ENCODE measurements around the gene GRIP1. TPM values are rescaled to one million over a fixed set of nuclear protein-coding genes. Genes with fewer than 3 reads are reported as not detected.
"Not testable (repeated sequence)": the region's sequence is repeated elsewhere in the genome, so short reads cannot be mapped to it uniquely, and the experiment has no call there.

The GRIP1 gene
- polyA plus RNA-seq, 4 donors: 0.54 to 5.9 (median 0.81) TPM

GRCh38 chr12:66320996-66321395, 357.9 kb downstream of the GRIP1 start:
- Histone ChIP-seq H3K4me1 (ENCODE audit: control insufficient read depth in 3 of 3, insufficient read depth in 2 of 3, low read depth in 1 of 3, low read length in 2 of 3) (no peaks in the 10 kb centered on the region), H3K27me3 (ENCODE audit: control insufficient read depth in 3 of 3, insufficient read depth in 3 of 3, low read length in 3 of 3) (no peaks in the 10 kb centered on the region), H3K27ac (ENCODE audit: low read depth in 1 of 3, low read length in 2 of 3) (no peak overlapping the region), H3K9me3 (ENCODE audit: control insufficient read depth in 2 of 2, insufficient read depth in 1 of 2, low read depth in 1 of 2, low read length in 1 of 2) (no peaks in the 10 kb centered on the region), H3K4me3 (ENCODE audit: low read depth in 1 of 3, low read length in 3 of 3) (no peak overlapping the region), H3K36me3 (ENCODE audit: control insufficient read depth in 3 of 3, insufficient read depth in 2 of 3, low read depth in 1 of 3, low read length in 3 of 3) (peaks cover 0 to 4% (median 2%) of the 10 kb centered on the region in 3 donors)
- no peak for FAIRE-seq
- WGBS, 3 donors: 94 to 100% (median 96%) methylated on average over 3 of the region's 3 CpGs
- DNase-seq: no peak

DNA sequence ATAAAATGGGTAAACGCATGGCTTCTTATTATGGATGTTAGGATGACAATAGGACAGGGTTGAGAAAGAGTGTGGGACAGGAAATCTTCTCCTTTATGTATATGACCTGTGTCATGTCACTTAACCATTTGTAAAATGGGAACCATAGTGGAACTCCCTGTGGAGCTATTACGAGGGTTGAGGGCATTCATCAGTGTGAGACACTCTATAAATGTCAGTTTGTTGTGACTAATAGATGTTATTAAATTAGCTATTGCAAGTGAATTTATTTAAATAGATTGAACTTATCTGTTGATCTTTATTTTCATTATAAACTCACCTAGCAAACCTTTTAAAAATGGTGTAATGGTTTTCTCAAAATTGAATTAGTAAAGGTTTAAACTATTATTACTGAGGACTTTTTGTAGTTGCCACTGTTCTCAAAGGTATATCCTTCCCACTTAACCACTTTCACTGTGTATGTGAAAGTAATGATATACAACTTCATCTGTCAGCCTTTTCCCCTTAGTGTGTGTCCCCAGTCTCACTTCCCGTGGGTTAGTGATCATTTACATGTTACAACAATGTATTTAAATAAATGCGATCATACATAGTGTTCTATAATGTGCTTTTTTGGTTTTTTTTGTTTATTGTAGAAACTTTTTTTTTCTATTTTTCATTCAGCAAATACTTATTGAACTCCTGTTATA, 359.5 kb downstream of the GRIP1 start:
- DNase-seq: no peak
- no peak for FAIRE-seq
- peaks cover 0 to 4% (median 0%) of the 10 kb centered on the region in 3 donors for H3K36me3 ChIP-seq (ENCODE audit: control insufficient read depth in 3 of 3, insufficient read depth in 2 of 3, low read depth in 1 of 3, low read length in 3 of 3)

DNA sequence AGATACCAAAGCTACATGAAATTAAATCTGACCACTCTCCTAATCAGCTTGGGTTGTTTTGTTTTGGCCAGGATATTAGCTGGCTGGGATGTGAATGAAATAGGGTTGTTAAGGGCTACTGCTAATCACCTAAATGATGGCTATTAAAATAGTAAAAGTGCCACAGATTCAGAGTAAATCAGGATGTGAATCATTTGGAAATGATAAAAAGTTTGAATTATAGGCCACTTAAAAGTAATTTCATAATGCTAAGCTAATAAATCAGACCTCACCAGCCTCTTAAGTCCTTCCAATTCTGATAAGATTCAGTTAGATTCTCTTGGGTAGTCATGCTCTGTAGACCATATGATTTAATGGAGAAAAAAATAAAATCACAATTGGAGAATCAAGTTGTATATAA, 364.6 kb downstream of the GRIP1 start:
- H3K27ac ChIP-seq (ENCODE audit: low read depth in 1 of 3, low read length in 2 of 3): no peak overlapping the region
- no peak overlapping the region for H3K4me3 ChIP-seq (ENCODE audit: low read depth in 1 of 3, low read length in 3 of 3)
- no peaks in the 10 kb centered on the region for H3K9me3 ChIP-seq (ENCODE audit: control insufficient read depth in 2 of 2, insufficient read depth in 1 of 2, low read depth in 1 of 2, low read length in 1 of 2)
- FAIRE-seq (no peak), DNase-seq (no peak)
- peaks cover 0 to 11% (median 3%) of the 10 kb centered on the region in 3 donors for H3K36me3 ChIP-seq (ENCODE audit: control insufficient read depth in 3 of 3, insufficient read depth in 2 of 3, low read depth in 1 of 3, low read length in 3 of 3)
- H3K27me3 ChIP-seq (ENCODE audit: control insufficient read depth in 3 of 3, insufficient read depth in 3 of 3, low read length in 3 of 3): no peaks in the 10 kb centered on the region
- peaks cover 0 to 2% (median 0%) of the 10 kb centered on the region in 3 donors for H3K4me1 ChIP-seq (ENCODE audit: control insufficient read depth in 3 of 3, insufficient read depth in 2 of 3, low read depth in 1 of 3, low read length in 2 of 3)

More for the DNA sequence above, 359.5 kb downstream of the GRIP1 start:
- H3K4me3 ChIP-seq (ENCODE audit: low read depth in 1 of 3, low read length in 3 of 3): no peak overlapping the region
- 69 to 85% (median 74%) methylated on average over 4 of the region's 4 CpGs for WGBS, 3 donors
- H3K27me3 ChIP-seq (ENCODE audit: control insufficient read depth in 3 of 3, insufficient read depth in 3 of 3, low read length in 3 of 3): no peaks in the 10 kb centered on the region
- no peaks in the 10 kb centered on the region for H3K9me3 ChIP-seq (ENCODE audit: control insufficient read depth in 2 of 2, insufficient read depth in 1 of 2, low read depth in 1 of 2, low read length in 1 of 2)
- H3K4me1 ChIP-seq (ENCODE audit: control insufficient read depth in 3 of 3, insufficient read depth in 2 of 3, low read depth in 1 of 3, low read length in 2 of 3): no peaks in the 10 kb centered on the region
- no peak overlapping the region for H3K27ac ChIP-seq (ENCODE audit: low read depth in 1 of 3, low read length in 2 of 3)

GRCh38 chr12:66312189-66312588, 366.7 kb downstream of the GRIP1 start:
- Histone ChIP-seq H3K9me3 (ENCODE audit: control insufficient read depth in 2 of 2, insufficient read depth in 1 of 2, low read depth in 1 of 2, low read length in 1 of 2) (no peaks in the 10 kb centered on the region), H3K4me3 (ENCODE audit: low read depth in 1 of 3, low read length in 3 of 3) (no peak overlapping the region), H3K27me3 (ENCODE audit: control insufficient read depth in 3 of 3, insufficient read depth in 3 of 3, low read length in 3 of 3) (no peaks in the 10 kb centered on the region), H3K4me1 (ENCODE audit: control insufficient read depth in 3 of 3, insufficient read depth in 2 of 3, low read depth in 1 of 3, low read length in 2 of 3) (peaks cover 0 to 2% (median 0%) of the 10 kb centered on the region in 3 donors), H3K36me3 (ENCODE audit: control insufficient read depth in 3 of 3, insufficient read depth in 2 of 3, low read depth in 1 of 3, low read length in 3 of 3) (peaks cover 0 to 11% (median 3%) of the 10 kb centered on the region in 3 donors), H3K27ac (ENCODE audit: low read depth in 1 of 3, low read length in 2 of 3) (no peak overlapping the region)
- no peak for DNase-seq
- FAIRE-seq: no peak
- WGBS, 3 donors: 58 to 70% (median 65%) methylated on average over 1 of the region's 1 CpG

- H3K4me3 ChIP-seq (ENCODE audit: low read depth in 1 of 3, low read length in 3 of 3): no peak overlapping the region
- H3K9me3 ChIP-seq (ENCODE audit: control insufficient read depth in 2 of 2, insufficient read depth in 1 of 2, low read depth in 1 of 2, low read length in 1 of 2): no peaks in the 10 kb centered on the region
- no peak overlapping the region for H3K27ac ChIP-seq (ENCODE audit: low read depth in 1 of 3, low read length in 2 of 3)
- H3K4me1 ChIP-seq (ENCODE audit: control insufficient read depth in 3 of 3, insufficient read depth in 2 of 3, low read depth in 1 of 3, low read length in 2 of 3): peaks cover 0 to 2% (median 0%) of the 10 kb centered on the region in 3 donors
- DNase-seq: no peak
- no peaks in the 10 kb centered on the region for H3K27me3 ChIP-seq (ENCODE audit: control insufficient read depth in 3 of 3, insufficient read depth in 3 of 3, low read length in 3 of 3)
- no peak for FAIRE-seq
- H3K36me3 ChIP-seq (ENCODE audit: control insufficient read depth in 3 of 3, insufficient read depth in 2 of 3, low read depth in 1 of 3, low read length in 3 of 3): peaks cover 0 to 11% (median 3%) of the 10 kb centered on the region in 3 donors
- WGBS, 3 donors: 94 to 100% (median 96%) methylated on average over 1 of the region's 1 CpG
These were observed 369.3 kb downstream of the GRIP1 start for GRCh38 chr12:66309606-66310005.

GRCh38 chr12:66304296-66304900, 374.5 kb downstream of the GRIP1 start:
- no peaks in the 10 kb centered on the region for H3K36me3 ChIP-seq (ENCODE audit: control insufficient read depth in 3 of 3, insufficient read depth in 2 of 3, low read depth in 1 of 3, low read length in 3 of 3)
- no peak overlapping the region for H3K4me3 ChIP-seq (ENCODE audit: low read depth in 1 of 3, low read length in 3 of 3)
- no peaks in the 10 kb centered on the region for H3K9me3 ChIP-seq (ENCODE audit: control insufficient read depth in 2 of 2, insufficient read depth in 1 of 2, low read depth in 1 of 2, low read length in 1 of 2)
- peaks cover 0 to 4% (median 0%) of the 10 kb centered on the region in 3 donors for H3K4me1 ChIP-seq (ENCODE audit: control insufficient read depth in 3 of 3, insufficient read depth in 2 of 3, low read depth in 1 of 3, low read length in 2 of 3)
- FAIRE-seq (no peak), DNase-seq (no peak)
- H3K27ac ChIP-seq (ENCODE audit: low read depth in 1 of 3, low read length in 2 of 3): peak overlapping the region in 1 of 3 donors; percentile 21
- whole genome bisulfite sequencing, 3 donors: 50 to 67% (median 58%) methylated on average over 6 of the region's 6 CpGs
- peaks cover 0 to 2% (median 0%) of the 10 kb centered on the region in 3 donors for H3K27me3 ChIP-seq (ENCODE audit: control insufficient read depth in 3 of 3, insufficient read depth in 3 of 3, low read length in 3 of 3)

GRCh38 chr12:66303316-66303804, 375.5 kb downstream of the GRIP1 start:
- H3K4me1 ChIP-seq (ENCODE audit: control insufficient read depth in 3 of 3, insufficient read depth in 2 of 3, low read depth in 1 of 3, low read length in 2 of 3); FAIRE-seq; H3K9me3 ChIP-seq (ENCODE audit: control insufficient read depth in 2 of 2, insufficient read depth in 1 of 2, low read depth in 1 of 2, low read length in 1 of 2); H3K27me3 ChIP-seq (ENCODE audit: control insufficient read depth in 3 of 3, insufficient read depth in 3 of 3, low read length in 3 of 3); H3K36me3 ChIP-seq (ENCODE audit: control insufficient read depth in 3 of 3, insufficient read depth in 2 of 3, low read depth in 1 of 3, low read length in 3 of 3): not testable (repeated sequence)
- Histone ChIP-seq H3K4me3 (ENCODE audit: low read depth in 1 of 3, low read length in 3 of 3) (peak overlapping the region; percentile 30 to 89 (median 60)), H3K27ac (ENCODE audit: low read depth in 1 of 3, low read length in 2 of 3) (peak overlapping the region in 1 of 3 donors; percentile 62)
- 41 to 63% (median 43%) methylated on average over 14 of the region's 14 CpGs for WGBS, 3 donors
- DNase-seq: peak in 1 of 2 donors; percentile 25

DNA sequence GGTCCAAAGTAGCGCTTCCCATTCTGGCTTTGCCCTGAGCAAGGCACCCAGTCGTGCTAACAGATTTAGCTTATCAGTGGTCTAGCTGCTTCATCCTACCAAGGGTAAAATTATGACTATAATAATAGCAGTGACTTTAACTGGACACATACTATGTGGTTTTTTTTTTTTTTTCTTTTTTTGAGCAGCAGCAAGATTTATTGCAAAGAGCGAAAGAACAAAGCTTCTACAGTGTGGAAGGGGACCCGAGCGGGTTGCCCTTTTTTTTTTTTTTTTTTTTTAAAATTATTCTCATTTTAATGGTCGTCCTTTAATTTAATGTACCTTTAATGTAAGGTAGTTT, 376.1 kb downstream of the GRIP1 start:
- Histone ChIP-seq H3K27me3 (ENCODE audit: control insufficient read depth in 3 of 3, insufficient read depth in 3 of 3, low read length in 3 of 3) (peaks cover 0 to 2% (median 0%) of the 10 kb centered on the region in 3 donors), H3K4me1 (ENCODE audit: control insufficient read depth in 3 of 3, insufficient read depth in 2 of 3, low read depth in 1 of 3, low read length in 2 of 3) (peaks cover 0 to 4% (median 0%) of the 10 kb centered on the region in 3 donors), H3K4me3 (ENCODE audit: low read depth in 1 of 3, low read length in 3 of 3) (peak overlapping the region; percentile 50 to 89 (median 60)), H3K36me3 (ENCODE audit: control insufficient read depth in 3 of 3, insufficient read depth in 2 of 3, low read depth in 1 of 3, low read length in 3 of 3) (no peaks in the 10 kb centered on the region), H3K9me3 (ENCODE audit: control insufficient read depth in 2 of 2, insufficient read depth in 1 of 2, low read depth in 1 of 2, low read length in 1 of 2) (no peaks in the 10 kb centered on the region), H3K27ac (ENCODE audit: low read depth in 1 of 3, low read length in 2 of 3) (peak overlapping the region; percentile 69 to 85 (median 85))
- FAIRE-seq: no peak
- 4 to 9% (median 7%) methylated on average over 6 of the region's 6 CpGs for WGBS, 3 donors
- DNase-seq: no peak
